Astrocyte (in vitro differentiated cells and primary cell): ENCODE data around the gene ST6GALNAC5. TPM values are rescaled to one million over a fixed set of nuclear protein-coding genes. Genes with fewer than 3 reads are reported as not detected.

Experiments
- DNase-seq: peaks from one replicate; pipeline ENCODE4 v3.0.0-alpha.2; 2010; ENCODE audit warnings: low read depth
- FAIRE-seq: peaks from 2 replicates; lab custom pipeline; 2011; peaks lifted over from hg19 to GRCh38; lab: Jason Lieb, UNC
- H2AFZ ChIP-seq: 2 replicates; pipeline ENCODE4 v1.6.0; 2012; ENCODE audit warnings: low read depth, low read length, inconsistent platforms
- H3K27ac ChIP-seq: 2 replicates; pipeline ENCODE4 v1.5.1; 2011; ENCODE audit warnings: low read depth, low read length, inconsistent platforms
- H3K27me3 ChIP-seq: 2 replicates; pipeline ENCODE4 v1.6.0; 2011; ENCODE audit warnings: low read length, inconsistent platforms; ENCODE audit not compliant: insufficient read depth
- H3K36me3 ChIP-seq: 2 replicates; pipeline ENCODE4 v1.5.1; 2011; ENCODE audit warnings: low read length, inconsistent platforms; ENCODE audit not compliant: insufficient read depth
- H3K4me1 ChIP-seq: 2 replicates; pipeline ENCODE4 v1.5.1; 2011; ENCODE audit warnings: low read length, inconsistent platforms; ENCODE audit not compliant: insufficient read depth
- H3K4me2 ChIP-seq: 2 replicates; pipeline ENCODE4 v1.6.0; 2012; ENCODE audit warnings: low read length, inconsistent platforms
- H3K4me3 ChIP-seq: 2 replicates; pipeline ENCODE4 v1.5.1; 2011; ENCODE audit warnings: low read depth, mild to moderate bottlenecking, low read length, inconsistent platforms; ENCODE audit not compliant: insufficient read depth
- H3K79me2 ChIP-seq: 2 replicates; pipeline ENCODE4 v1.6.0; 2012; ENCODE audit warnings: mild to moderate bottlenecking, low read length, inconsistent platforms; ENCODE audit not compliant: insufficient read depth
- H3K9ac ChIP-seq: 2 replicates; pipeline ENCODE4 v1.6.0; 2012; ENCODE audit warnings: mild to moderate bottlenecking, low read length, inconsistent platforms
- H3K9me3 ChIP-seq: 2 replicates; pipeline ENCODE4 v1.5.1; 2012; ENCODE audit warnings: low read depth, mild to moderate bottlenecking, low read length, inconsistent platforms; ENCODE audit not compliant: insufficient read depth
- H4K20me1 ChIP-seq: 2 replicates; pipeline ENCODE4 v1.6.0; 2012; ENCODE audit warnings: low read length, inconsistent platforms; ENCODE audit not compliant: insufficient read depth
- H3K27ac Mint-ChIP-seq: one replicate; pipeline ENCODE4 v1.8.0; 2021; ENCODE audit warnings: mild to moderate bottlenecking, mixed read lengths; ENCODE audit not compliant: unreplicated experiment
- H3K27me3 Mint-ChIP-seq: one replicate; pipeline ENCODE4 v1.8.0; 2021; ENCODE audit warnings: low read depth, mixed read lengths; ENCODE audit not compliant: unreplicated experiment
- H3K36me3 Mint-ChIP-seq: one replicate; pipeline ENCODE4 v1.8.0; 2021; ENCODE audit warnings: low read depth, mixed read lengths; ENCODE audit not compliant: unreplicated experiment
- H3K4me1 Mint-ChIP-seq: one replicate; pipeline ENCODE4 v1.8.0; 2021; ENCODE audit warnings: low read depth, mixed read lengths; ENCODE audit not compliant: unreplicated experiment
- H3K4me3 Mint-ChIP-seq: one replicate; pipeline ENCODE4 v1.8.0; 2021; ENCODE audit warnings: mild to moderate bottlenecking, moderate library complexity, mixed read lengths; ENCODE audit not compliant: unreplicated experiment
- H3K9me3 Mint-ChIP-seq: one replicate; pipeline ENCODE4 v1.8.0; 2021; ENCODE audit warnings: mild to moderate bottlenecking, mixed read lengths; ENCODE audit not compliant: unreplicated experiment
- CTCF ChIP-seq: IDR thresholded peaks from 2 replicates; pipeline ENCODE4 v1.5.1; 2011; ENCODE audit warnings: low read depth, mild to moderate bottlenecking, inconsistent platforms, low read length, moderate library complexity; ENCODE audit not compliant: insufficient read depth
- EZH2 ChIP-seq: IDR thresholded peaks from 2 replicates; pipeline ENCODE4 v1.6.1; 2012; ENCODE audit warnings: mild to moderate bottlenecking, low read length, inconsistent platforms; ENCODE audit not compliant: insufficient read depth
- total RNA-seq: library from RNA; stranded (reverse); gene quantifications from 2 replicates; pipeline ENCODE4 v1.2.1, GENCODE V29; 2021

ST6GALNAC5 gene
- total RNA-seq, 1 donor from 2014 or later, result 1.3 TPM

- Histone ChIP-seq H2AFZ (no peak overlapping the region), H3K79me2 (no peaks in the 10 kb centered on the region), H3K9ac (no peak overlapping the region), H3K4me3 (no peak overlapping the region), H3K4me1 (peaks cover 6% of the 10 kb centered on the region), H3K4me2 (no peak overlapping the region), H3K9me3 (no peaks in the 10 kb centered on the region), H3K27ac (no peak overlapping the region), H4K20me1 (no peaks in the 10 kb centered on the region), H3K36me3 (no peaks in the 10 kb centered on the region), H3K27me3 (no peaks in the 10 kb centered on the region)
- Mint-ChIP-seq H3K27ac (peak overlapping the region; percentile 1), H3K9me3 (no peaks in the 10 kb centered on the region), H3K4me3 (no peak overlapping the region), H3K36me3 (no peaks in the 10 kb centered on the region), H3K27me3 (peaks cover 10% of the 10 kb centered on the region), H3K4me1 (peaks cover 10% of the 10 kb centered on the region)
- no peak for DNase-seq
- TF ChIP-seq CTCF (no peak), EZH2 (no peak)
- FAIRE-seq, result no peak
Measured at GRCh38 chr1:77038000-77038399, 170.7 kb downstream of the ST6GALNAC5 start.

- Mint-ChIP-seq H3K4me1 (peaks cover 10% of the 10 kb centered on the region), H3K27ac (peak overlapping the region; percentile 87), H3K9me3 (no peaks in the 10 kb centered on the region), H3K4me3 (no peak overlapping the region), H3K27me3 (peaks cover 11% of the 10 kb centered on the region), H3K36me3 (no peaks in the 10 kb centered on the region)
- Histone ChIP-seq H3K36me3 (no peaks in the 10 kb centered on the region), H3K27me3 (no peaks in the 10 kb centered on the region), H3K79me2 (no peaks in the 10 kb centered on the region), H2AFZ (no peak overlapping the region), H3K9ac (no peak overlapping the region), H3K4me3 (no peak overlapping the region), H3K27ac (no peak overlapping the region), H3K4me1 (peaks cover 6% of the 10 kb centered on the region), H3K4me2 (no peak overlapping the region), H3K9me3 (no peaks in the 10 kb centered on the region), H4K20me1 (no peaks in the 10 kb centered on the region)
- DNase-seq (no peak), FAIRE-seq (no peak)
- TF ChIP-seq CTCF (no peak), EZH2 (no peak)
Measured at GRCh38 chr1:77039111-77039510, 171.8 kb downstream of the ST6GALNAC5 start.

- H3K79me2 ChIP-seq, result no peaks in the 10 kb centered on the region
- H3K4me2 ChIP-seq, result peak overlapping the region; percentile 19
- no peak overlapping the region for H2AFZ ChIP-seq
- Mint-ChIP-seq H3K4me1 (peaks cover 10% of the 10 kb centered on the region), H3K27me3 (peaks cover 11% of the 10 kb centered on the region), H3K27ac (peak overlapping the region; percentile 87), H3K36me3 (no peaks in the 10 kb centered on the region), H3K4me3 (no peak overlapping the region), H3K9me3 (no peaks in the 10 kb centered on the region)
- DNase-seq (peak; percentile 98), FAIRE-seq (peak; percentile 94)
- H3K27ac ChIP-seq, result peak overlapping the region; percentile 35
- no peak for TF ChIP-seq EZH2
- no peak for TF ChIP-seq CTCF
- no peaks in the 10 kb centered on the region for H3K27me3 ChIP-seq
- no peak overlapping the region for H3K4me3 ChIP-seq
- H3K36me3 ChIP-seq, result no peaks in the 10 kb centered on the region
- peaks cover 6% of the 10 kb centered on the region for H3K4me1 ChIP-seq
- no peaks in the 10 kb centered on the region for H4K20me1 ChIP-seq
- H3K9me3 ChIP-seq, result no peaks in the 10 kb centered on the region
- H3K9ac ChIP-seq, result no peak overlapping the region
Measured at GRCh38 chr1:77039739-77040138, 172.5 kb downstream of the ST6GALNAC5 start.
